Cardiac fibroblast (primary cell): ENCODE data around the gene RAB20.

ENCODE experiments used
- DNase-seq, 2 donors: peaks; one replicate each; pipeline versions ENCODE4 v3.0.0 to v3.0.0-alpha.2; 2010; ENCODE audit warnings: low read depth in 2 of 2
- H3K4me3 ChIP-seq, 2 donors: replicated peaks in 1 of 2; 1 replicate in 1 of 2; 2 replicates in 1 of 2; pipeline ENCODE4 v1.5.1; 2011; ENCODE audit warnings: low read depth in 2 of 2, low read length in 2 of 2, mild to moderate bottlenecking in 2 of 2, moderate library complexity in 1 of 2
- CTCF ChIP-seq: IDR thresholded peaks from one replicate; pipeline ENCODE4 v1.5.1; 2011; ENCODE audit warnings: low read depth, mild to moderate bottlenecking, low read length, inconsistent platforms

RAB20 gene

DNA sequence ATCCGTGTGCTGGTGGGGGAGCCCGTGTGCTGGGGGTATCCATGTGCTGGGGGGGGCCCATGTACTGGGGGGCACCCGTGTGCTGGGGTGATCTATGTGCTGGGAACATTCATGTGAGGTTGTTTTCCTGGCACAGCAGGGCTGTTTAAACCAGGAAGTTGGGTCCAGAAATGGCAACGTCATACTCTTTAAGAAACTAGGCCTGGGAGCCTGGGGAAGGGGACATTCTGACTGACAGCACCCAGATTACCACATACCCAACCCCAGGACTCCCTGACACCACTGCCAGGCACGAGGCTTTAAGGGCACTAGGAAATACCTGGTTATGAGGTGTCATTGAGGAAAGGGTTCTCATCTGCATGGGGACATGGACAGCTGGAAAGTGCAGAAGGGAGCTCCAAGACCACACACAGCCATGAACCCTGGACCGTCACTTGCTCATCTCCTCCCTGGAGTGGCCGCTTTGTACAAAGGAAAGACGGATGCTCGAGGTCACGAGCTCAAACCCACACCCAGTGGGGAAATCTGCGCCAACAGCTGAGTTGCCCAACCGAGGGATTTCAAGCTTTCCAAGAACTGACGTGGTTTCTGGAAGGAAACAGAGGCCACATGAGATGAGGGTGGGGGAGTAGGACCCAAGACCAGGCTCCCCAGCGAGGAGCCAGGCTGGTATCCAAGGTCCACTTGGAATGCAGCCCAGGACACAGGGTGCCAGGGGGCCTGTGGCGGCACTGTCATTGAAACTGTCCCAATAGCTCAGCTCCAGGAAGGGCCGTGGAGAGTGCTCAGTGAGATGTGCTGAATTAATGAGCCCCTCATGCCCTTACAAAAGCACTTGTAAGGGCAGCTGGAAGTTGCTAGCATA lies 40.9 kb downstream of the RAB20 start:
- no peak for TF ChIP-seq CTCF
- DNase-seq: peak; percentile 69 to 93
- H3K4me3 ChIP-seq: no peak overlapping the region

DNA sequence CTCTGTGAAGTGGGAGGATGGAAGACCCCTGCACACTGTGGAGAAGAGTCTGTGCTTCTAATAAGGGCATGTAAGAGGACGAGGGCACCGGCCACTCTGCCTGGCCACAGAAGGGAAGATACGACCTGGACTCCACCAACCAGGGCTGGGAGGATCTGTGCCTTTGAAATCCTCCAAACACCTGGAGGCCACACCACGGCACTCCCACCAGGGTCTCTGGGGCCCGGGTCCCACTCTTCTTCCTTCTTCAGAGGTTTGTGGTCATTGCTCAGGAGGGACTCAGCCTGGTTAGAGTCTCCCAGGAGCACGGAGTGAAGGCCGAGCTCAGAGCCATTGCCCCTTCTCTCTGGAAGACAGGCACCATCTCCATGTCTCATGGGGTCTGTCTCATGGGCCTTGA lies 42.0 kb downstream of the RAB20 start:
- no peak overlapping the region for H3K4me3 ChIP-seq
- no peak for TF ChIP-seq CTCF
- no peak for DNase-seq

GRCh38 chr13:110519046-110519445 lies 42.5 kb downstream of the RAB20 start:
- H3K4me3 ChIP-seq: no peak overlapping the region
- no peak for DNase-seq
- TF ChIP-seq CTCF: no peak

GRCh38 chr13:110518571-110518970 lies 43.0 kb downstream of the RAB20 start:
- no peak overlapping the region for H3K4me3 ChIP-seq
- DNase-seq: no peak
- no peak for TF ChIP-seq CTCF

GRCh38 chr13:110518226-110518525 lies 43.3 kb downstream of the RAB20 start:
- H3K4me3 ChIP-seq: no peak overlapping the region
- TF ChIP-seq CTCF: no peak
- no peak for DNase-seq

- no peak for TF ChIP-seq CTCF
- DNase-seq: peak in 1 of 2 donors; percentile 50
- no peak overlapping the region for H3K4me3 ChIP-seq
These were observed 43.9 kb downstream of the RAB20 start for GRCh38 chr13:110517505-110518225.

- TF ChIP-seq CTCF: no peak
- no peak overlapping the region for H3K4me3 ChIP-seq
- no peak for DNase-seq
These were observed 45.0 kb downstream of the RAB20 start for GRCh38 chr13:110516500-110516899.
